HG03103 (cell line): ENCODE results near the gene TRAF3IP3.

Experiments
- ATAC-seq: cut with Tn5 transposase; IDR thresholded peaks from one replicate; pipeline ENCODE4 v1.9.1; 2021; ENCODE audit warnings: low read depth; ENCODE audit not compliant: unreplicated experiment

TRAF3IP3 gene

GRCh38 chr1:209755926-209756614 lies at the start of gene TRAF3IP3:
TSS of gene TRAF3IP3 (plus strand) at chr1:209756053. CDS start at chr1:209760040, 3,987 bp downstream.
- ATAC-seq: peak; percentile 72

- ATAC-seq: no peak
Observed at GRCh38 chr1:209706622-209707021, 49.2 kb upstream of the TRAF3IP3 start.

- no peak for ATAC-seq
Observed at GRCh38 chr1:209707308-209707707, 48.5 kb upstream of the TRAF3IP3 start.

- ATAC-seq: no peak
Observed at GRCh38 chr1:209708297-209708696, 47.6 kb upstream of the TRAF3IP3 start.

- ATAC-seq: no peak
Observed at GRCh38 chr1:209710093-209710492, 45.8 kb upstream of the TRAF3IP3 start.

GRCh38 chr1:209710847-209711246 lies 45.0 kb upstream of the TRAF3IP3 start:
- ATAC-seq: no peak

- ATAC-seq: no peak
Observed at GRCh38 chr1:209714338-209714737, 41.5 kb upstream of the TRAF3IP3 start.

- no peak for ATAC-seq
Observed at GRCh38 chr1:209715314-209715713, 40.5 kb upstream of the TRAF3IP3 start.

GRCh38 chr1:209717818-209718217 lies 38.0 kb upstream of the TRAF3IP3 start:
- no peak for ATAC-seq

- ATAC-seq: no peak
Observed at GRCh38 chr1:209720326-209720725, 35.5 kb upstream of the TRAF3IP3 start.

GRCh38 chr1:209720826-209721225 lies 35.0 kb upstream of the TRAF3IP3 start:
- no peak for ATAC-seq

- ATAC-seq: no peak
Observed at GRCh38 chr1:209721323-209721722, 34.5 kb upstream of the TRAF3IP3 start.

- no peak for ATAC-seq
Observed at GRCh38 chr1:209723265-209723664, 32.6 kb upstream of the TRAF3IP3 start.

- ATAC-seq: no peak
Observed at GRCh38 chr1:209723756-209724693, 31.8 kb upstream of the TRAF3IP3 start.

GRCh38 chr1:209727286-209727685 lies 28.6 kb upstream of the TRAF3IP3 start:
- ATAC-seq: no peak

- ATAC-seq: no peak
Observed at GRCh38 chr1:209727785-209728184, 28.1 kb upstream of the TRAF3IP3 start.

GRCh38 chr1:209728466-209728865 lies 27.4 kb upstream of the TRAF3IP3 start:
- ATAC-seq: no peak

- ATAC-seq: no peak
Observed at GRCh38 chr1:209729436-209729835, 26.4 kb upstream of the TRAF3IP3 start.

GRCh38 chr1:209732725-209733124 lies 23.1 kb upstream of the TRAF3IP3 start:
- ATAC-seq: no peak

GRCh38 chr1:209733409-209734192 lies 22.3 kb upstream of the TRAF3IP3 start:
- ATAC-seq: no peak
